ENCODE data around the gene CDHR3. TPM values are rescaled to one million over a fixed set of nuclear protein-coding genes. Genes with fewer than 3 reads are reported as not detected.

Gene CDHR3
- total RNA-seq, 1 donor from 2014 or later, result 0.60 TPM

DNA sequence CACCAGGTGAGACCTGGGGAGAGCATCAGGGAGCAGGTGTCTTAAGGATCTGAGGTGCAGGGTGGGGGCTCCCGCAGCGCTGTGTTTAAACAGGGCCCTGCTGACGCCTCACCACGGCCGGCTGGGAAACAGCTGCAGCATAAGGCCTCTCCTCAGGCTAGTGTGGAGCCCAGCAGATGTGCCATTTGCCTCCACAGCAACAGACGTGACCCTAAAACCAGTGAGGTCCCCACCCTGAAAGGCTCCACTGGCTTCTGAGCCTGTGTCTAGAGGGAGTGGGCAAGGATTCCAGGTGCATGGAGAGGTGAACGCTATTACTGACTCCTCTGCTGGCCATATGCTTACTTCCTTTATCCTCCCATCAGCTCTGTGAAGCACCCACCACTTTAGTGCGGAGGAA lies 101.3 kb downstream of the CDHR3 start:
- no peak for DNase-seq (ENCODE audit: low read depth in 2 of 2)

GRCh38 chr7:106064771-106065574 lies 101.9 kb downstream of the CDHR3 start:
- peak; percentile 84 to 91 for DNase-seq (ENCODE audit: low read depth in 2 of 2)

- peak; percentile 23 to 24 for DNase-seq (ENCODE audit: low read depth in 2 of 2)
Measured at GRCh38 chr7:106065575-106066500, 102.8 kb downstream of the CDHR3 start.

- no peak for DNase-seq (ENCODE audit: low read depth in 2 of 2)
Measured at GRCh38 chr7:106067678-106068077, 104.6 kb downstream of the CDHR3 start.

- DNase-seq (ENCODE audit: low read depth in 2 of 2), result no peak
Measured at GRCh38 chr7:106068538-106068961, 105.5 kb downstream of the CDHR3 start.

GRCh38 chr7:106068986-106069385 lies 105.9 kb downstream of the CDHR3 start:
- DNase-seq (ENCODE audit: low read depth in 2 of 2), result no peak

- no peak for DNase-seq (ENCODE audit: low read depth in 2 of 2)
Measured at GRCh38 chr7:106069471-106070200, 106.6 kb downstream of the CDHR3 start.

DNA sequence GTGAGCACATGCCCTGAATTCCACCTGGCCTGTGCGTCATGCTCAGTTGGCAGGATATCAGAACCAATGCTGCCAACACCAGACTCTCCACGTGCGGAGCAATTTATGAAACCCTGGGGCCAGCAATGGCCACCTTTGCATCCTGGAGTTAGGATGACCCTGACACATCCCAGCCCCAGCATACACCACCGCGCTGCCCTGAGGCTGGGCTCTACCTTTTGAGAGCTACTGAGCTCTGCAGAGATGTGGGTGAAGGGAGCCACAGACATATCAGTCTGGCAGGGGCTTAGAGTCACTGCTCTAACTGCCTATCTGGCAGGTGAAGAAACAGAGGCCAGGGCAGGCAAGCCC lies 107.1 kb downstream of the CDHR3 start:
- DNase-seq (ENCODE audit: low read depth in 2 of 2), result peak in 1 of 2 donors; percentile 78

GRCh38 chr7:106070567-106071254 lies 107.6 kb downstream of the CDHR3 start:
- DNase-seq (ENCODE audit: low read depth in 2 of 2), result no peak

DNA sequence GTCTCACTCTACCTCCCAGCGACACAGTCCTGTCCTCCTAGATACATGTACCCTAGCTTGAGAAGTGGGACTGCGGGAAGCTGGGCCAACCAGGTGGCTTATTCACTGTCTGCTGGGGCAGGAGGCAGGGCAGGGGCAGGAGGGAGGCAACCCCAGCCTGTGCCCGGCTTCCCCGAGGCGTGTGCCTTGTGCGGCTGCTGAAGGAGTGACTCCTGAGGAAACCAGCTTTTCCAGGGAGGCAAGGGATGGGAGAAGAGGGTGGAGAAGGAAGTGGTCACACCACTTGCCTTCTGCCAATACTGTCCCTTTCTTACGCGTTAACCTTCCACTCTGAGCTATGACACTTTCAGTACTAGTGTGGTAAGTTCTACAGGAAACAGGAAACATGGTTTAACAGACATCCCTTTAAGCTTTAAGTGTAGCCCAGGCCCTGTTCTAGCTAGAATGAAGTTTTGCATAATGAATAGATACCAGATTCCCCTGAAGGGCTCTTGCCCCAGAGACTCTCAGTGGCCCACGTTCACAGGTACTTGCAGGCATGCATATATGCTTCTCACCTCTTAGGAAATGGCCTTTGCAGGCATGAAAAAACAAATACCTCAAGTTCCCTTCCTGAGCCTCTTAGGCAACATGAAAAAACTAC lies 108.4 kb downstream of the CDHR3 start:
- DNase-seq (ENCODE audit: low read depth in 2 of 2), result peak; percentile 51 to 79

DNA sequence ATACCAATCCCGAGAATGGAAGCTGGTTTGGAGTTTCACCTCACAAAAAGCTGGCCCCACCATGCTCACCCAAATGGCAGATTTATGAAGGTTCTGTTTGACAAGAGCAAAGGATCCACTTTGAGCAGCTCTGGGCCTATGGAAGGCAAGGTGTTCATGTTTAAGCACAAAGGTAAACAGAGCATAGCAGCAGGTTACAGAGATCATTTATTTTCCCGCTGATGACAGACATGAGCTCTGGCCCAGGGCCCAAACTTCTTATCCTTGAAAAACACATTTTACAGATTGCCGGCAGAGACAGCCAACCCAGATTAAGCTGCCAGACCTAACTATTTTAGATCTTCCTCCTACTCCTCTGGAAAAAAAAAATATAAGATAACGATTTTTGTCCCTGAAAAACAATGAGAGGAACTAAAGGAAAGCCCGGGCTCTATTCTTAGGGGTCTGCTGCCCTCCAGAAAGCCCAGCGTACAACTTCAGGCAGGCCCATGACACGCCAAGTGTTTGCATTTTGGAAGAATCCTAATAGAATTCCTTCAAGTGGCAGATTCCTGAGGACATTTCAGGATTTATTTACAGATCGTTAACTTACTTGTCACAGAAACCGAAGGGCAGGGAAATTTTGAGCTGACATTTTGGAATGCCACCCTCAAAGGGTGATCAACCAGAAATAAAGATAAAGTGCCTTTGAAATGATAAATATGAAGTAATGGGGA lies 109.1 kb downstream of the CDHR3 start:
- DNase-seq (ENCODE audit: low read depth in 2 of 2), result peak; percentile 71 to 94

- DNase-seq (ENCODE audit: low read depth in 2 of 2), result no peak
Measured at GRCh38 chr7:106072715-106073091, 109.6 kb downstream of the CDHR3 start.

DNA sequence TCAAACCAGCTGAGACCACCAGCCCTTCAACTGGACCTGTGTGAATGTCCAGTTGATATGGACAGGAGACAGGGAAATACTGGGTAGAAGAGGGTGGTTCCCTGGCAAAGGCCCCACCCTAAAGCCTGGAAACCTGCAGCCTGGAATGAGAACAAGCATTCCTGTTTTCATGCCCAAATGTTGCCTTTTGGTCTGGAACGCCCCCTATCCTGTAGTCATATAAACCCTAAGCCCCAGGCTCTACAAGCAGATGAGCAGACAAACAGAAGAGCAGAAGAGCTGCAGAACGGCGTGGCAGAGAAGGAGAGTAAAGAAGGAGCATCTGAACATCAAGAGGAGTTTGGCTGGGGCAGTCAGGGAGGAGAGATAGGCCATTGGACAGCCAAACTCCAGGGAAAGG lies 110.6 kb downstream of the CDHR3 start:
- no peak for DNase-seq (ENCODE audit: low read depth in 2 of 2)

DNA sequence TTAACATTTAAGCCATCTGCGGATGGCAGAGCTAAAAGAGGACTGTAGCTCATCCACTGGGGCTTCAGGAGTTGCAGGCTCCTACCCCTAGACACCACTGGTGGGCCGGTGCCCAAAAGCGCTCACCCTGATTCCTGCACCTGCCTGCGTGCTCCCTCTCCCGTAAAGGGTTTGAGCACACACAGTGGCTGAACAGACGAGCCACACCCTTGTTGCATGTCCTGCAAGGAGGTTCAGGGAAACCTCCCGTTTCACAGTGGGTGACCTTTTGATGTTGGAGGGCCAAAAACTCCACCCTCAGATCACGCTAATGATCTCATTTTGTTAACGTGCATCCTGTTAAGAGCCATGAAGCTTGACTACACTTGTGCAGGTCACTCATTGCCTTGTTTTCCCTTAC lies 111.2 kb downstream of the CDHR3 start:
- DNase-seq (ENCODE audit: low read depth in 2 of 2), result no peak

DNA sequence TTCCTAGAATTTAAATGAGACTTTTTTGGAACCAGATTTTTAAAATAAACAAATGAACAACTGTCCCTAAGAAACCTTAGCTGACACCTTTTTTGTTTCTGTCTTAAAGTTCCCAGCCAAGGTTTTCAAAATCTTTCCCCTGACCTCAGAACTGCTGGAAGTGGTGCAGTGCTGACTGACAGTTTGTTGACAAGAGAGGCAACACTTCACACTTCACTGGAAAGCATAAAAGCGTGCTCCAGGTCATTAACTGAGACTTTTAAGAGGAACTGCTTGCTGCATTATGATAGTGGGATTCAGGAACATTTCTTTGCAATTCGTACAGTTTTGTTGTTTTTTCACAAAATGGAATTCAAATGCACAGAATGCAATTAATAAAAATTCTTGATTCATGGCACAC lies 112.9 kb downstream of the CDHR3 start:
- no peak for DNase-seq (ENCODE audit: low read depth in 2 of 2)

DNA sequence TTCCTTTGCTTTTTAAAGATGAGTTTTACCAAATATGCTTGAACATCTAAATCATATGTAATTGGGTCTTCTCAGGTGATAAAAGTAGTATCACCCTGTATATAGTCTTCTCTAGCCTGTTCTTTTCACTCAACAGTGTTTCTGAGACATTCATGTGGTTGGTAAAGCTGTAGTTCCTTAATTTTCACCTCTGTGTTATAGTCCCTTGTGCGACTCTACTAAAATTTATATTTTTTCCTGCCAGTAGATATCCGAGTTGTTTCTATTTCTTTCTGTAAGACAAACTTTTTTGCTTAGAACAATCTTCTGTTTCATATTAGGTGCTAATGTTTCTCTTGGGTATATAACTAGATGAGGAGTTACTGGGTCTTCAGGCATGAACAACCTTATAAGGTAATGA lies 113.5 kb downstream of the CDHR3 start:
- no peak for DNase-seq (ENCODE audit: low read depth in 2 of 2)

- no peak for DNase-seq (ENCODE audit: low read depth in 2 of 2)
Measured at GRCh38 chr7:106080300-106080987, 117.4 kb downstream of the CDHR3 start.

DNA sequence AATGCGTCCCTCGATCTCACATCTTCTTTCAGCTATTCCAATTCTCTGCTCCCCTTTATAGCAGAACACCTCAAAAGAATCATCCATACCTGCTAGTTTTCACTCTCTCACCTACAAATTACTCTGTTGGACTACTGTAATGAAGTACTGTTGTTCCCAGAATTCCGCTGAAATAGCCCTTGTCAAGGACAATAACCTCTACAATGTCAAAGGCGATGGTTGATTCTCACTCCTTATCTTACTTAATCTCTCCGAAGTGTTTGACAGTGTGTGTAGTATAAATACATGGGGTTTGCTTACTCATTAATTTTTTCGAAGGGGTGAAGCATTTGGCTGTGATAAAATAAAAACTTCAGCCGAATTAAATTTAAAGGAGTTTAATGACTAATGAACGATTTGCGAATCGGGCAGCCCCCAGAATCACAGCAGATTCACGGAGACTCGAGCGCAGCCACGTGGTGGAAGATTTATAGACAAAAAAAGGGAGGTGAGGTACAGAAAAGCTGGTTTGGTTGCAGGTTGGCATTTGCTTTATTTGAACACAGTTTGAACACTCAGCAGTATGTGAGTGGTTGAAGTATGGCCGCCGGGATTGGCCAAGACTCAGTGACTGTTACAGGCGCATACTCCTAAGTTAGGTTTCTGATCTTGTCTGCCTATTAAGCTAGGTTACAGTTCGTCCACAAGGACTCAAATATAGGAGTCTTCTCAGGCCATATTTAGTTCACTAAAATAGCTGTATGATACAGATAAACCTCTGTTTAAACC lies 119.2 kb downstream of the CDHR3 start:
- no peak for DNase-seq (ENCODE audit: low read depth in 2 of 2)
